ENCODE results near the gene AVL9. TPM values are rescaled to one million over a fixed set of nuclear protein-coding genes. Genes with fewer than 3 reads are reported as not detected.
"Not testable (repeated sequence)": the region's sequence is repeated elsewhere in the genome, so short reads cannot be mapped to it uniquely, and the experiment has no call there.

AVL9 gene
- total and polyA plus RNA-seq, 10 donors: 8.4 to 54.8 (median 34.3) TPM

GRCh38 chr7:32611201-32612099, 116.2 kb downstream of the AVL9 start:
- intact Hi-C loops (cut with DNase I; ENCODE audit: low total_unique reads): no loop called here
- peaks cover 0 to 11% (median 0%) of the 10 kb centered on the region in 6 donors for H3K36me3 ChIP-seq
- TF ChIP-seq POLR2A (IDR thresholded peaks at IDR 0.05): no peak
- TF ChIP-seq POLR2AphosphoS5 (IDR thresholded peaks at IDR 0.05): no peak
- TF ChIP-seq CTCF (IDR thresholded peaks at IDR 0.05 in 8 of 11, conservative IDR thresholded peaks at IDR 0.05 in 3 of 11): no peak
- no peak overlapping the region for H3K27ac ChIP-seq
- H3K4me1 ChIP-seq: no peaks in the 10 kb centered on the region
- DNase-seq: no peak
- 83 to 86% (median 84%) methylated on average over 5 of the region's 5 CpGs for WGBS, 5 donors
- no peaks in the 10 kb centered on the region for H3K27me3 ChIP-seq (replicated peaks in 1 of 7)
- no peak overlapping the region for H3K4me3 ChIP-seq
- no peaks in the 10 kb centered on the region for H3K9me3 ChIP-seq

- Histone ChIP-seq H3K27ac (no peak overlapping the region), H3K9me3 (no peaks in the 10 kb centered on the region), H3K27me3 (replicated peaks in 1 of 7) (no peaks in the 10 kb centered on the region), H3K4me1 (no peaks in the 10 kb centered on the region), H3K36me3 (no peaks in the 10 kb centered on the region), H3K4me3 (no peak overlapping the region)
- intact Hi-C loops (cut with DNase I; ENCODE audit: low total_unique reads): no loop called here
- WGBS, 5 donors: 79 to 96% (median 90%) methylated on average over 1 of the region's 1 CpG
- no peak for DNase-seq
- no peak for TF ChIP-seq CTCF (IDR thresholded peaks at IDR 0.05 in 8 of 11, conservative IDR thresholded peaks at IDR 0.05 in 3 of 11)
- no peak for TF ChIP-seq POLR2A (IDR thresholded peaks at IDR 0.05)
- TF ChIP-seq POLR2AphosphoS5 (IDR thresholded peaks at IDR 0.05): no peak
Observed at GRCh38 chr7:32616625-32617024, 121.3 kb downstream of the AVL9 start.

- Histone ChIP-seq H3K36me3 (no peaks in the 10 kb centered on the region), H3K4me3 (no peak overlapping the region), H3K4me1 (no peaks in the 10 kb centered on the region), H3K27ac (peak overlapping the region in 6 of 8 donors; percentile 51 to 67 (median 54)), H3K27me3 (replicated peaks in 1 of 7) (no peaks in the 10 kb centered on the region), H3K9me3 (no peaks in the 10 kb centered on the region)
- 51 to 63% (median 53%) methylated on average over 2 of the region's 2 CpGs for WGBS, 5 donors
- DNase-seq: no peak
- intact Hi-C loops (cut with DNase I; ENCODE audit: low total_unique reads): no loop called here
- no peak for TF ChIP-seq CTCF (IDR thresholded peaks at IDR 0.05 in 8 of 11, conservative IDR thresholded peaks at IDR 0.05 in 3 of 11)
- TF ChIP-seq POLR2AphosphoS5 (IDR thresholded peaks at IDR 0.05): no peak
- TF ChIP-seq POLR2A (IDR thresholded peaks at IDR 0.05): no peak
Observed at GRCh38 chr7:32618470-32618869, 123.2 kb downstream of the AVL9 start.

GRCh38 chr7:32618987-32619386, 123.7 kb downstream of the AVL9 start:
- intact Hi-C loops (cut with DNase I; ENCODE audit: low total_unique reads): no loop called here
- no peak for DNase-seq
- Histone ChIP-seq H3K4me3 (no peak overlapping the region), H3K9me3 (no peaks in the 10 kb centered on the region), H3K27me3 (replicated peaks in 1 of 7) (no peaks in the 10 kb centered on the region), H3K27ac (peak overlapping the region in 6 of 8 donors; percentile 51 to 67 (median 54)), H3K4me1 (no peaks in the 10 kb centered on the region), H3K36me3 (no peaks in the 10 kb centered on the region)
- WGBS, 5 donors: 74 to 85% (median 82%) methylated on average over 4 of the region's 4 CpGs
- no peak for TF ChIP-seq POLR2AphosphoS5 (IDR thresholded peaks at IDR 0.05)
- no peak for TF ChIP-seq CTCF (IDR thresholded peaks at IDR 0.05 in 8 of 11, conservative IDR thresholded peaks at IDR 0.05 in 3 of 11)

GRCh38 chr7:32619416-32619815, 124.1 kb downstream of the AVL9 start:
- DNase-seq; H3K36me3 ChIP-seq; H3K4me1 ChIP-seq; H3K9me3 ChIP-seq; intact Hi-C loops (cut with DNase I; ENCODE audit: low total_unique reads); H3K4me3 ChIP-seq; H3K27me3 ChIP-seq (replicated peaks in 1 of 7): not testable (repeated sequence)
- peak overlapping the region in 3 of 8 donors; percentile 54 to 67 (median 66) for H3K27ac ChIP-seq
- 74 to 96% (median 84%) methylated on average over 1 of the region's 1 CpG for WGBS, 5 donors
